GM19452 (cell line): ENCODE measurements around the gene TIMM10B.

Experiments used
- ATAC-seq: cut with Tn5 transposase; IDR thresholded peaks from one replicate; pipeline ENCODE4 v1.9.1; 2021; ENCODE audit not compliant: unreplicated experiment

Gene TIMM10B

GRCh38 chr11:6481012-6481923 lies at the start of gene TIMM10B, which contains the start of gene ARFIP2:
TSS of gene TIMM10B (plus strand) at chr11:6481501. CDS start at chr11:6481517, 16 bp downstream.
TSS of gene ARFIP2 (minus strand) at chr11:6481331. CDS start at chr11:6480421, 910 bp downstream.
- peak; percentile 99 for ATAC-seq

- ATAC-seq: no peak
These were observed 49.4 kb upstream of the TIMM10B start for GRCh38 chr11:6431861-6432260.

- ATAC-seq: no peak
These were observed 47.2 kb upstream of the TIMM10B start for GRCh38 chr11:6433998-6434660.

- ATAC-seq: no peak
These were observed 43.9 kb upstream of the TIMM10B start for GRCh38 chr11:6437423-6437822.

GRCh38 chr11:6437993-6438392 lies 43.3 kb upstream of the TIMM10B start:
- no peak for ATAC-seq

- ATAC-seq: no peak
These were observed 42.2 kb upstream of the TIMM10B start for GRCh38 chr11:6438979-6439571.

- no peak for ATAC-seq
These were observed 40.4 kb upstream of the TIMM10B start, which contains the start of gene HPX for GRCh38 chr11:6440906-6441358. TSS of gene HPX (minus strand) at chr11:6440987. CDS start at chr11:6440963, 24 bp downstream.

- ATAC-seq: no peak
These were observed 38.9 kb upstream of the TIMM10B start for GRCh38 chr11:6442441-6442840.

- ATAC-seq: peak; percentile 83
These were observed 37.9 kb upstream of the TIMM10B start for GRCh38 chr11:6443269-6444003.

GRCh38 chr11:6448574-6448973 lies 32.7 kb upstream of the TIMM10B start:
- ATAC-seq: no peak

- ATAC-seq: no peak
These were observed 29.1 kb upstream of the TIMM10B start for GRCh38 chr11:6452219-6452618.

- ATAC-seq: no peak
These were observed 28.1 kb upstream of the TIMM10B start for GRCh38 chr11:6453152-6453551.

- no peak for ATAC-seq
These were observed 26.2 kb upstream of the TIMM10B start for GRCh38 chr11:6455070-6455469.

- ATAC-seq: no peak
These were observed 24.8 kb upstream of the TIMM10B start for GRCh38 chr11:6456361-6457073.

GRCh38 chr11:6457581-6458320 lies 23.6 kb upstream of the TIMM10B start:
- no peak for ATAC-seq

GRCh38 chr11:6458352-6459098 lies 22.8 kb upstream of the TIMM10B start:
- no peak for ATAC-seq

- no peak for ATAC-seq
These were observed 22.2 kb upstream of the TIMM10B start for GRCh38 chr11:6459099-6459450.

- no peak for ATAC-seq
These were observed 12.4 kb upstream of the TIMM10B start for GRCh38 chr11:6468712-6469495.
